ENCODE data around the gene FOXO3.

FOXO3 gene

GRCh38 chr6:108556866-108557493 is 3.7 kb upstream of the FOXO3 start:
- H3K4me3 ChIP-seq (ENCODE audit: low read length): peak overlapping the region; percentile 98
- TF ChIP-seq EZH2phosphoT487 (IDR thresholded peaks at IDR 0.05; ENCODE audit: borderline replicate concordance, low read length) (no peak), CTCF (IDR thresholded peaks at IDR 0.05; ENCODE audit: low read depth, low read length, poor library complexity, severe bottlenecking) (no peak)
- no peaks in the 10 kb centered on the region for H3K9me3 ChIP-seq (ENCODE audit: control insufficient read depth, insufficient read depth, low read length)
- H3K4me1 ChIP-seq (ENCODE audit: control insufficient read depth, low read length): peaks cover 23% of the 10 kb centered on the region
- no peaks in the 10 kb centered on the region for H3K9me2 ChIP-seq (replicated peaks; ENCODE audit: control insufficient read depth, low read length)
- peaks cover 7% of the 10 kb centered on the region; the same call in 1 of the 2 replicates for H3F3A ChIP-seq (ENCODE audit: control insufficient read depth, insufficient read depth)
- H3K36me3 ChIP-seq (ENCODE audit: control insufficient read depth, low read length): peaks cover 3% of the 10 kb centered on the region
- no peaks in the 10 kb centered on the region for H4K20me1 ChIP-seq (ENCODE audit: control insufficient read depth, insufficient read depth, low read depth, low read length)
- peak overlapping the region; percentile 82 for H3K4me2 ChIP-seq (ENCODE audit: low read length)
- peaks cover 5% of the 10 kb centered on the region for H3K79me2 ChIP-seq (ENCODE audit: control insufficient read depth, low read length)
- H3K27ac ChIP-seq (ENCODE audit: low read depth, low read length): 0 out of 2 replicates have a peak overlapping the region, but pooled peaks have one; percentile 7
- H3K27me3 ChIP-seq (ENCODE audit: control insufficient read depth, low read length): no peaks in the 10 kb centered on the region

- Histone ChIP-seq H3K4me1 (ENCODE audit: control insufficient read depth, low read length) (peaks cover 24% of the 10 kb centered on the region), H3K9me2 (replicated peaks; ENCODE audit: control insufficient read depth, low read length) (no peaks in the 10 kb centered on the region), H3K4me3 (ENCODE audit: low read length) (peak overlapping the region; percentile 98), H3K4me2 (ENCODE audit: low read length) (peak overlapping the region; percentile 82), H3F3A (ENCODE audit: control insufficient read depth, insufficient read depth) (peaks cover 11% of the 10 kb centered on the region), H3K36me3 (ENCODE audit: control insufficient read depth, low read length) (peaks cover 7% of the 10 kb centered on the region), H4K20me1 (ENCODE audit: control insufficient read depth, insufficient read depth, low read depth, low read length) (peaks cover 7% of the 10 kb centered on the region), H3K27me3 (ENCODE audit: control insufficient read depth, low read length) (no peaks in the 10 kb centered on the region), H3K9me3 (ENCODE audit: control insufficient read depth, insufficient read depth, low read length) (no peaks in the 10 kb centered on the region), H3K79me2 (ENCODE audit: control insufficient read depth, low read length) (peaks cover 10% of the 10 kb centered on the region), H3K27ac (ENCODE audit: low read depth, low read length) (peak overlapping the region; percentile 88)
- TF ChIP-seq CTCF (IDR thresholded peaks at IDR 0.05; ENCODE audit: low read depth, low read length, poor library complexity, severe bottlenecking) (no peak), EZH2phosphoT487 (IDR thresholded peaks at IDR 0.05; ENCODE audit: borderline replicate concordance, low read length) (no peak)
Measured at GRCh38 chr6:108557494-108558371, 3.0 kb upstream of the FOXO3 start.

- Histone ChIP-seq H3K9me2 (replicated peaks; ENCODE audit: control insufficient read depth, low read length) (no peaks in the 10 kb centered on the region), H3K27me3 (ENCODE audit: control insufficient read depth, low read length) (no peaks in the 10 kb centered on the region), H3K4me2 (ENCODE audit: low read length) (peak overlapping the region; percentile 96), H3K27ac (ENCODE audit: low read depth, low read length) (peak overlapping the region; percentile 88), H3K9me3 (ENCODE audit: control insufficient read depth, insufficient read depth, low read length) (no peaks in the 10 kb centered on the region), H3K36me3 (ENCODE audit: control insufficient read depth, low read length) (peaks cover 14% of the 10 kb centered on the region), H4K20me1 (ENCODE audit: control insufficient read depth, insufficient read depth, low read depth, low read length) (peaks cover 13% of the 10 kb centered on the region), H3K4me3 (ENCODE audit: low read length) (peak overlapping the region; percentile 98), H3F3A (ENCODE audit: control insufficient read depth, insufficient read depth) (peaks cover 19% of the 10 kb centered on the region), H3K4me1 (ENCODE audit: control insufficient read depth, low read length) (peaks cover 27% of the 10 kb centered on the region), H3K79me2 (ENCODE audit: control insufficient read depth, low read length) (peaks cover 17% of the 10 kb centered on the region)
- TF ChIP-seq EZH2phosphoT487 (IDR thresholded peaks at IDR 0.05; ENCODE audit: borderline replicate concordance, low read length) (no peak), CTCF (IDR thresholded peaks at IDR 0.05; ENCODE audit: low read depth, low read length, poor library complexity, severe bottlenecking) (no peak)
Measured at GRCh38 chr6:108558372-108559096, 2.2 kb upstream of the FOXO3 start.

All from DOHH2 (cell line).